Liver (tissue), 9 donors: Measurements from ENCODE around the gene MGRN1. TPM values are rescaled to one million over a fixed set of nuclear protein-coding genes. Genes with fewer than 3 reads are reported as not detected.

Experiments
- DNase-seq: peaks from one replicate; pipeline ENCODE4 v3.0.0-alpha.2; 2017; ENCODE audit warnings: low spot score
- H3K27ac ChIP-seq, 2 donors: one replicate each; pipeline ENCODE4 v1.7.0; 2013; ENCODE audit warnings: inconsistent platforms in 2 of 2, low read length in 2 of 2, control low read depth in 1 of 2, low read depth in 1 of 2, mild to moderate bottlenecking in 1 of 2
- H3K27me3 ChIP-seq, 4 donors: one replicate each; pipeline versions ENCODE4 v1.6.1 to v1.7.0; 2013; ENCODE audit warnings: low read length in 3 of 4, inconsistent platforms in 1 of 4, mild to moderate bottlenecking in 1 of 4, moderate library complexity in 1 of 4; ENCODE audit not compliant: control insufficient read depth in 4 of 4, insufficient read depth in 4 of 4
- H3K36me3 ChIP-seq, 4 donors: one replicate each; pipeline versions ENCODE4 v1.6.1 to v1.7.0; 2013; ENCODE audit warnings: low read length in 3 of 4, mild to moderate bottlenecking in 3 of 4, low read depth in 1 of 4, moderate library complexity in 1 of 4; ENCODE audit not compliant: control insufficient read depth in 4 of 4, insufficient read depth in 3 of 4
- H3K4me1 ChIP-seq, 4 donors: one replicate each; pipeline versions ENCODE4 v1.6.1 to v1.7.0; 2013; ENCODE audit warnings: low read length in 3 of 4, mild to moderate bottlenecking in 3 of 4, moderate library complexity in 1 of 4; ENCODE audit not compliant: control insufficient read depth in 4 of 4, insufficient read depth in 4 of 4
- H3K4me3 ChIP-seq, 3 donors: one replicate each; pipeline versions ENCODE4 v1.6.1 to v1.7.0; 2013; ENCODE audit warnings: low read length in 3 of 3, control low read depth in 1 of 3, low read depth in 1 of 3, mild to moderate bottlenecking in 1 of 3
- H3K9ac ChIP-seq, 2 donors: one replicate each; pipeline ENCODE4 v1.7.0; 2013; ENCODE audit warnings: low read length in 2 of 2, mild to moderate bottlenecking in 2 of 2, moderate library complexity in 2 of 2, control low read depth in 1 of 2, low read depth in 1 of 2
- H3K9me3 ChIP-seq, 4 donors: one replicate each; pipeline versions ENCODE4 v1.6.1 to v1.7.0; 2013; ENCODE audit warnings: low read length in 3 of 4; ENCODE audit not compliant: control insufficient read depth in 4 of 4
- ATF3 ChIP-seq: IDR thresholded peaks from 2 replicates; pipeline ENCODE4 v1.6.1; 2016; ENCODE audit warnings: antibody characterized with exemption
- EGR1 ChIP-seq, 2 donors: IDR thresholded peaks; 2 replicates each; pipeline ENCODE4 v1.6.1; 2016 to 2018; ENCODE audit warnings: antibody characterized with exemption in 2 of 2, low read depth in 2 of 2
- FOXA1 ChIP-seq: IDR thresholded peaks from 2 replicates; pipeline ENCODE4 v1.6.1; 2016; ENCODE audit warnings: antibody characterized with exemption
- FOXA2 ChIP-seq: IDR thresholded peaks from 2 replicates; pipeline ENCODE4 v1.6.1; 2016; ENCODE audit warnings: antibody characterized with exemption
- GABPA ChIP-seq, 2 donors: IDR thresholded peaks in 1 of 2; conservative IDR thresholded peaks in 1 of 2; 2 replicates each; pipeline ENCODE4 v1.6.1; 2016; ENCODE audit warnings: antibody characterized with exemption in 2 of 2, mild to moderate bottlenecking in 1 of 2, moderate library complexity in 1 of 2
- HNF4A ChIP-seq, 2 donors: conservative IDR thresholded peaks; 2 replicates each; pipeline ENCODE4 v1.6.1; 2016; ENCODE audit warnings: antibody characterized with exemption in 2 of 2, mild to moderate bottlenecking in 2 of 2
- HNF4G ChIP-seq: IDR thresholded peaks from 2 replicates; pipeline ENCODE4 v1.6.1; 2016; ENCODE audit warnings: antibody characterized with exemption
- JUND ChIP-seq, 2 donors: IDR thresholded peaks; 2 replicates each; pipeline ENCODE4 v1.6.1; 2016; ENCODE audit warnings: antibody characterized with exemption in 2 of 2
- NR2F2 ChIP-seq: IDR thresholded peaks from 2 replicates; pipeline ENCODE4 v1.6.1; 2016; ENCODE audit warnings: antibody characterized with exemption
- RAD21 ChIP-seq, 2 donors: IDR thresholded peaks; 2 replicates each; pipeline ENCODE4 v1.6.1; 2016; ENCODE audit warnings: antibody characterized with exemption in 2 of 2, mild to moderate bottlenecking in 2 of 2
- REST ChIP-seq: IDR thresholded peaks from 2 replicates; pipeline ENCODE4 v1.6.1; 2016; ENCODE audit warnings: antibody characterized with exemption, mild to moderate bottlenecking
- RXRA ChIP-seq, 2 donors: IDR thresholded peaks; 2 replicates each; pipeline ENCODE4 v1.6.1; 2017 to 2018; ENCODE audit warnings: antibody characterized with exemption in 2 of 2, mild to moderate bottlenecking in 1 of 2
- SP1 ChIP-seq: IDR thresholded peaks from 2 replicates; pipeline ENCODE4 v1.6.1; 2018; ENCODE audit warnings: antibody characterized with exemption, mild to moderate bottlenecking
- TAF1 ChIP-seq: conservative IDR thresholded peaks from 2 replicates; pipeline ENCODE4 v1.6.1; 2016; ENCODE audit warnings: antibody characterized with exemption, mild to moderate bottlenecking
- YY1 ChIP-seq: IDR thresholded peaks from 2 replicates; pipeline ENCODE4 v1.6.1; 2016; ENCODE audit warnings: antibody characterized with exemption, mild to moderate bottlenecking
- ZBTB33 ChIP-seq: IDR thresholded peaks from 2 replicates; pipeline ENCODE4 v1.6.1; 2016; ENCODE audit warnings: antibody characterized with exemption
- WGBS: extraction: QIAGEN DNeasy Blood & Tissue Kit; methylation state at CpG from one replicate; pipeline ENCODE4 v1.1.7; 2013; 5-methylcytosine and 5-hydroxymethylcytosine counted together
- polyA plus RNA-seq, 2 donors: library from polyadenylated mRNA; stranded (reverse) in 1 of 2; unstranded in 1 of 2; fragments of 200-250 nt in 1 of 2; fragments of >200 nt in 1 of 2; fragmentation: Nextera tagmentation in 1 of 2; extraction: Ambion mirVana in 1 of 2; gene quantifications; one replicate each; pipeline versions ENCODE4 v1.2.1 to v1.2.3, GENCODE V29; 2013 to 2015
- total RNA-seq, 2 donors: library from RNA; depleted of rRNA; stranded (reverse); fragments of >200 nt; gene quantifications; one replicate each; pipeline ENCODE4 v1.2.3, GENCODE V29; 2014
- TF ChIP-seq, protein P1 (sequence below): fragments of 150-350 bp; IDR thresholded peaks from 2 replicates; pipeline ENCODE4 v1.5.1; 2017; ENCODE audit warnings: improper control_type of control experiment, low read depth, low read length; ENCODE audit not compliant: missing input control
- TF ChIP-seq, protein P2 (sequence below): IDR thresholded peaks from 2 replicates; pipeline ENCODE4 v1.6.1; 2016; ENCODE audit warnings: antibody characterized with exemption
- donor health status: healthy.
- donor health status: healthy.
- donor health status: healthy.
- donor health status: healthy.
- donor health status: healthy.

Gene MGRN1
- total and polyA plus RNA-seq, 4 donors = 15.9 to 35.7 (median 25.9) TPM

- Histone ChIP-seq H3K9ac (no peak overlapping the region), H3K9me3 (no peaks in the 10 kb centered on the region), H3K4me1 (no peaks in the 10 kb centered on the region), H3K27ac (no peak overlapping the region), H3K27me3 (no peaks in the 10 kb centered on the region), H3K4me3 (no peak overlapping the region), H3K36me3 (peaks cover 3 to 31% (median 18%) of the 10 kb centered on the region in 4 donors)
- no peak for DNase-seq
- TF ChIP-seq SP1 (no peak), YY1 (no peak), ATF3 (no peak), GABPA (IDR thresholded peaks at IDR 0.05 in 1 of 2, conservative IDR thresholded peaks at IDR 0.05 in 1 of 2) (no peak), REST (no peak), FOXA1 (no peak)
- WGBS = 90% methylated on average over 5 of the region's 5 CpGs
Measured at GRCh38 chr16:4718466-4718865, 93.8 kb downstream of the MGRN1 start.

DNA sequence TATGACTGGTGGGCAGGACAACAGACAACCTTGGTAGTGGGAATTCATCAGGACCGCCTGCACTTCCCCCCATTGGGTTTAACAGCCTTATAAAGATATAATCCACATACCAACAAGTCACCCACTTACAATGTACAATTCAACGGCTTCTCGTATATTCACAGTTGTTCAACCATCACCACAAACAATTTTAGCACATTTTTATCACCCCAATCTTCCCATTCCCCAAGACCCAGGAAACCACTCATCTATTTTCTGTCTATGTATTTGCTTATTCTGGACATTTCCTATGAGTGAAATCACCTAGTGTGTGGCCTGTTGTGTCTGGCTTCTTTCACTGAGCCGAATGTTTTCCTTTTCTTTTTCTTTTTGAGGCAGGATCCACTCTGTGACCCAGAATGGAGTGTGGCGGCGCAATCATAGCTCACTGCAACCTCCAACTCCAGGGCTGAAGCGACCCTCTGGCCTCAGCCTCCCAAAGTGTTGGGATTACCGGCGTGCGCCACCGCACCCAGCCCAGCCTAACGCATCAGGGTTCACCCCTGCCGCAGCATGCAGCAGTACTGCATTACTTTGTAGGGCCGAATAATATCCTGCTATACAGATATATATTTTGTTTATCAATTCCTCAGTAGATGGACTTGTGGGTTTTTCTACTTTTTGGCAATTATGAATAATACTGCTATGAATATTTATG lies 98.6 kb downstream of the MGRN1 start:
- Histone ChIP-seq H3K9me3 (no peaks in the 10 kb centered on the region), H3K4me1 (no peaks in the 10 kb centered on the region), H3K4me3 (no peak overlapping the region), H3K27ac (no peak overlapping the region), H3K27me3 (no peaks in the 10 kb centered on the region), H3K36me3 (peaks cover 11 to 40% (median 21%) of the 10 kb centered on the region in 4 donors), H3K9ac (no peak overlapping the region)
- DNase-seq = no peak
- TF ChIP-seq TAF1 (no peak), RAD21 (IDR thresholded peaks at IDR 0.05) (no peak), RXRA (IDR thresholded peaks at IDR 0.05) (no peak), JUND (IDR thresholded peaks at IDR 0.05) (no peak), YY1 (no peak), ATF3 (no peak), EGR1 (IDR thresholded peaks at IDR 0.05; ENCODE audit: low read depth in 2 of 2) (no peak), ZBTB33 (no peak), HNF4A (conservative IDR thresholded peaks at IDR 0.05) (no peak), GABPA (IDR thresholded peaks at IDR 0.05 in 1 of 2, conservative IDR thresholded peaks at IDR 0.05 in 1 of 2) (no peak), REST (no peak), HNF4G (no peak), NR2F2 (no peak), FOXA1 (no peak), FOXA2 (no peak)
- TF ChIP-seq, protein P1, sequence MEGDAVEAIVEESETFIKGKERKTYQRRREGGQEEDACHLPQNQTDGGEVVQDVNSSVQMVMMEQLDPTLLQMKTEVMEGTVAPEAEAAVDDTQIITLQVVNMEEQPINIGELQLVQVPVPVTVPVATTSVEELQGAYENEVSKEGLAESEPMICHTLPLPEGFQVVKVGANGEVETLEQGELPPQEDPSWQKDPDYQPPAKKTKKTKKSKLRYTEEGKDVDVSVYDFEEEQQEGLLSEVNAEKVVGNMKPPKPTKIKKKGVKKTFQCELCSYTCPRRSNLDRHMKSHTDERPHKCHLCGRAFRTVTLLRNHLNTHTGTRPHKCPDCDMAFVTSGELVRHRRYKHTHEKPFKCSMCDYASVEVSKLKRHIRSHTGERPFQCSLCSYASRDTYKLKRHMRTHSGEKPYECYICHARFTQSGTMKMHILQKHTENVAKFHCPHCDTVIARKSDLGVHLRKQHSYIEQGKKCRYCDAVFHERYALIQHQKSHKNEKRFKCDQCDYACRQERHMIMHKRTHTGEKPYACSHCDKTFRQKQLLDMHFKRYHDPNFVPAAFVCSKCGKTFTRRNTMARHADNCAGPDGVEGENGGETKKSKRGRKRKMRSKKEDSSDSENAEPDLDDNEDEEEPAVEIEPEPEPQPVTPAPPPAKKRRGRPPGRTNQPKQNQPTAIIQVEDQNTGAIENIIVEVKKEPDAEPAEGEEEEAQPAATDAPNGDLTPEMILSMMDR = no peak
- TF ChIP-seq, protein P2, sequence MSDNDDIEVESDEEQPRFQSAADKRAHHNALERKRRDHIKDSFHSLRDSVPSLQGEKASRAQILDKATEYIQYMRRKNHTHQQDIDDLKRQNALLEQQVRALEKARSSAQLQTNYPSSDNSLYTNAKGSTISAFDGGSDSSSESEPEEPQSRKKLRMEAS = no peak
- WGBS = 97% methylated on average over 14 of the region's 14 CpGs
